Cerebellar nuclear complex (tissue), 1 donor: Measurements from ENCODE around the gene ANXA4.

Experiments
- DNase-seq, 2 experiments: peaks; one replicate each; lab custom pipeline; 2025; lab: John Stamatoyannopoulos, UW

ANXA4 gene

DNA sequence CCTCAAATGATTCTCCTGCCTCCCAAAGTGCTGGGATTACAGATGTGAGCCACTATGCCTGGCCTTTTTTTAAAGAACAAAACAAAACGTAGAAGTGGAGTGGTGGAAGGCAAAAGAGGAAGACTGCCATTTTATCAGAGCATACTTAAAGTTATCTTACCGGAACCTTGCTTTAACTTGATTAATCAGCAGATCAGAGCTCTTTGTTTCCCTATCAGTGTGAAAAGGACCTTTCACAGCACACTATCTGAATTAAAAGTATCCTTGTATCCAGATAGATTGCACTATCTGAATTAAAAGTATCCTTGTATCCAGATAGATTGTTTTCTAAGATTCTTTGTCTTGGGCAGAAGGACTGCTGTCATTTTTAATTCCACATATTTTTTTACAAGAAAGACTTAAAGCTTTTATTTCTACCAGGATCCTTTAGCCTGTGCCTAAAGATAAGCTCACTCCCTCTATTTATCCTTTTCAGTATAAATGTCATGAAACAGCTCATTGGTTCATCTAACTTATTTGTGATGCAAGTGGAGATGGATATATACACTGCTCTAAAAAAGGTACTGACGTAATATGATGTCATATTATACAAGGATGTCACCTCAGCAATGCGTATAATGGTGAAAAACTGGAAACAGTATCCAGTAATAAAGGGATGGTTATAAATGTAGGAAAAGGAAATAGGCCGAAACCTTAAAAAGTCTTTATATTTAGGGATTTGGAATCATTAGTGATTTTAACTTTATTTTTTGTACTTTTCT is 105.3 kb downstream of the ANXA4 start:
- no peak for DNase-seq

GRCh38 chr2:69848186-69848790 is 106.4 kb downstream of the ANXA4 start:
- DNase-seq, result no peak

- no peak for DNase-seq
Observed at GRCh38 chr2:69858261-69858660, 116.3 kb downstream of the ANXA4 start.

DNA sequence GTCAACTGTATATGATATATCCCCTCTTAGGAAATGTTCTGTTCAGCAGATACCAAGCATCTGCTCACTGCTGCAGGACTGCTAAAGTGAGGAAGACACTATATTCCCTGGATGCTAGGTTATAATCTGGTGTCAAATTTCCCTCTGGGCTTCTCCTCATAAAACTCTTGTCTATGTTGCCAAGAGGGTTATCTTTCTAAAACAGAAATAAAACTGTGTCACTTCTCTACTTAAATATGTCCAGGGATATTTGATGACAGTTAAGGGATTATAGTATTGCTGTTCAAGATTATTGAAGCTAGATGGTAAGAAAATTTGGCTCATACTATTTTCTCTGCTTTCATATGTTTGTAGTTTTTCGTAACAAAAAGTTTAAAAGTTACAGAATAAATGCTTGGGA is 121.4 kb downstream of the ANXA4 start:
- no peak for DNase-seq
